Skeletal muscle cell (primary cell): ENCODE measurements around the gene STKLD1.

Source experiments
- DNase-seq: peaks from one replicate; pipeline ENCODE4 v3.0.0-alpha.2; 2010; ENCODE audit warnings: low read depth
- H3K4me3 ChIP-seq: 2 replicates; pipeline ENCODE4 v1.5.1; 2011; ENCODE audit warnings: low read depth, mild to moderate bottlenecking, control low read depth, low read length, moderate library complexity

Gene STKLD1

DNA sequence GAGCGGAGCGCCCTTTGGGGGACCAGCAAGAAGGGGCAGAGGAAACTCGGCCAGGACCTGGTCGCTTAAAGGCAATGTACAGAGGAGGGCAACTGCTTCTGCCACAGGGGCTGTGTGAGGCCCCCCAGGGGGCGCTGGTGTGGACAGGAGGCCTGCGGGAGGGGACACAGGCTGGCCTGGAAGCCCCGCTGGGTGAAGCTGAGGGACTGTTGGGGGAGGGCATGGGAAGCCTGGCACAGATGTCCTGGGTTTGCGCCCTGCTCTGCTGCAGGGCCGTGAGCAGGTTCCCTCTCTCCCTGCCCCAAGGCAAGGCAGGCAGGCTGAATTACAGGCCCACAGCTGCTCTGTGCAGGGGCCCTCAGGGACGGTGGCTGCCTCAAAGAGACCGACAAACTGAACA lies 33.6 kb upstream of the STKLD1 start:
- H3K4me3 ChIP-seq: no peak overlapping the region

DNA sequence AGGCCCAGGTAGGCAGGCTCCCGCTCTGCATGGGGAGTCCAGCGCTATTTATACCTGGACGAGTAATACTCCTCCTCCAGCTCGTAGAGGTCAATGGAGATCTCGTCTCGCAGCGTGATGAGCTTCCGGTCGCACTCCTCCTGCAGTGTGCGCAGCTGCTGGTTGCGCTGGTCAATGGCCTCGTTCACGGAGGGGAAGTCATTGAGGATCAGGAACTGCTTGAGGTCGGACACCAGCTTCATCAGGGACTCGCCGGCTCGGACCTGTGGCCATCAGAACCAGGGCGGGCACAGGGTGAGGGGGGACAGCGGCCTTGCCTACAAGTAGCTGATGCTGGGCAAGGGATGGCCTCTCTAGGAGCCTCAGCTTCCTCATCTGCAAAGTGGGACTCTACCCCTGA lies 32.1 kb upstream of the STKLD1 start:
- no peak overlapping the region for H3K4me3 ChIP-seq
- DNase-seq: no peak

More for the DNA sequence above, 33.6 kb upstream of the STKLD1 start:
- DNase-seq: no peak

DNA sequence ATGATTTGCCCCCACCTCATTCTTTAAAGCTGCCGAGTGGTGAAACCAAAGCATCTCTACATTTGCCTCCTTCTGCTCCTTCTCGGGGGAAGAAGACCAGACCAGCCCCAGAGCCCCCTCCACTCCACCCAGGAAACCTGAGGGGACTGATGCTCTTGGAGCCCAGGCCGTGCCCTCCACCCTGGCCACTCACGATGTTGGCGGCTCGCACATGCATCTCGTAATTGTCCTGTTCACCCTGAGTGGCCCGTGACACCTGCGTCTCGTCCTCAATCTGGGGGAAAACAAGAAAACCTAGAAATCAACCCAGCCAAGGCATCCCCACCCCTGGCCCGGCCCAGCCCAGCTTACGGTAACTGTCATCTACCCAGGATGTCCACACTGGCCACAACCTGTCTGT lies 31.2 kb upstream of the STKLD1 start:
- no peak overlapping the region for H3K4me3 ChIP-seq
- DNase-seq: no peak

DNA sequence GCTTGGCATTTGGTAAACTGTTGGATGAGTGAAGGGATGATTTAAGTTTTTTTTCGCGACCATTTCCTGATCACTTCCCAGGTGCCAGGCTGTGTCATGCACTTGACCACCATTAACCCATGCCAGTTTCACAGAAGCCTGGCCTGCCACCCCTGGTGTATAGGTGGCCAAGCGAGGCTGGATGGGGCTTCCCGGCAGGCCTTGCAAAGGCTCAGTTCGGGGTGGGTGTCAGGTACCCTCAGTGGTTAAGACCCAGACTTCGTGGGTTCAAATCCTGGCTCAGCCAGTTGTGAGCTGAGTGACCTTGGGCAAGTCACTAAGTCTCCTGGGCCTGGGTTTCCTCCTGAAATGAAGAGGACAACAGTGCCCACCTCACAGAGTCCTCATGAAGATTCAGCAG lies 30.6 kb upstream of the STKLD1 start:
- no peak for DNase-seq
- H3K4me3 ChIP-seq: no peak overlapping the region

DNA sequence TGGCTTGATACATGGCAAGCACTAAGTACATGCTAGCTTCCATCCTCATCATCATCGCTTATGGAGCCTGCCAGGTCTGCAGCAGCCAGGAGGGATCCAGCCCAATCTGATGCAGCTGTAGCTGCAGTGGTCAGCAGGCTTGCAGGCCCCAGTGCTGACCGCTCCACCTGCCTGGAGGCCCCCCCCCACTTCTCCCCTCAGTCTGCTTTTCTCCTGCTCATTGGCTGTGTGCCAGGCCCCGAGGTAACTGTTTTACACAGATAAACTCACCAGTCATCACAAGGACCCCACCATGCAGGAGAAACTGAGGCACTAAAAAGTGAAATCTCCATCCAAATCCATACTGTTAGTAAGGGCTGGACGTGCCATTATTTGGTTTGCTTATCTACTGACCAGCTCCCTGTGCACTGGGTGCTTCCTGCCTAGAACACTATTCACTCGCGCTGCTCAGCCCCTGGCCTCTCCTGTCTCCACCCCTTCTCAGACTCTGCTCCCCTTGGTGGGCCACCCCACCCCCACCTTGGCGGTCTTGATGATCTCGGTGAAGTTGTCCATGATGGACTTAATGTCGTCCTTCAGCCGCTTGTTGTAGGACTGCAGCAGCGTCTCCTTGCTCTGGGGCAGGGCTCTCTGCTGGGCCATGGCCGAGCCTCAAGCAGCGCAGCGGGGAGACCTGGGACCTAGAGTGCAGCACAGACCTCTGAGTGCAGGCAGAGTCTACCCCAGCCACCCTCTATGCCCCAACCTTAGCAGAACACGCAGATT lies 30.0 kb upstream of the STKLD1 start:
- DNase-seq: no peak
- peak overlapping the region; percentile 97 for H3K4me3 ChIP-seq

DNA sequence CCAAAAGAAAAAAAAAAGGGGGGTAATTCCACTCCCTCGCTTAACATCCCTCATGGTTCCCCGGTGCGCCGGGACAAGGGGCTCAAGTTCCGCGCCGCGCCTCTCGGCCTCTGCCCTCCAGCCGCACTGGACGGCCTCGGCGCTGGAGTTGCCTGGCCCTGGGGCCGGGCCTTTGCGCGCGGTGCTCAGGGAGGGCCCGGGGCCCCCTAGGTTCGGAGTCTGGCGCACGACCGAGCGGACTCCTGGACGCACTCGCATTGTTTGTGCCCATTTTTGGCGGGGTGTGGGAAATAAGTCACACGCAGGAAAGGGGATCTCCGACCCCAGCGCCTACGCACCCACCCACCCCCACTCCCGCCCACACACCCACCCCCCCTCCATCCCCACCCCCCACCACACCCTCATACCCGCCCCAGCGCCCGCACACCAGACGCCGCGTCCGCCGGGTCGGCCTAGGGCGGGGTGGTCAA lies 28.6 kb upstream of the STKLD1 start:
- H3K4me3 ChIP-seq: peak overlapping the region; percentile 97
- no peak for DNase-seq

DNA sequence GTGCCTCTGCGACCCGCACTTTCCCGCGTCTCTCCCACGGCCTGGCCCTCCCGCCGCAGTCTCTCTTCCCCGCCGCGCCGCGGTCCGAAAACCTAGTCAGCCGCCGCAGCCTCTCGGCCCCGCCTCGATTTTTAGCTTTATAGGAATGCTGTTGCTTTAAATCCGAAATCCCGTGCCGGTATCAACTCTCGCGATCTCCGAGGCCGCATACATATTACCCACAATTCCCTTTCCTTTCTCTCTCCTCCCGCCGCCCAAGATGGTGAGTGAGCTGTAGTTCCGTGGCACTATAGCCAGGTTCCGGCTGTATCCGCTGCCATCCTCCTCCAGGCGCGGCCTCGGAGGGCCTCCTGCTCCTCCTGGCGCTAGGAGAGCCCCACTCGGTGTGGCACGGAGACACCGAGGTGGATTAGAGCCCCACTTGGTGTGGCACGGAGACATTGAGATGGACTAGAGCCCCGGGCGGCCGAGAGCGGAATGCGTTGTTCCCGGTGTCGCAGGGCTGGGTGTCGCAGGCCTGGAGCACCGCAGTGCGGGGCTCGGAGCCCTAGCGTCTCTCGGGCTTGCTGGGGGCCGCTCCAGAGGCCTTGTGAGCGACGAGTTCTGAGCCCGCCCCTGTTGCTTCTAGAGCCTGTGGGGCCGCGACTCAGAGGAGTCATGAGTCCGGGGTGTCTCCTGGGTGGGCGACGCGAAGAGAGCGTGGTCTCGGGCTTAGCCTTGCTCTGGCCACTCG lies 28.0 kb upstream of the STKLD1 start, which contains the start of the genes MED22 and RPL7A:
MED22 (minus strand) TSS at position 147 of the 733 bp plus-strand sequence. CDS start 1,469 bp downstream, outside the sequence.
RPL7A (plus strand) TSS at position 234 of the 733 bp plus-strand sequence; CDS start at position 260, 26 bp downstream.
- H3K4me3 ChIP-seq: peak within 1 kb of the TSS; percentile 97

DNA sequence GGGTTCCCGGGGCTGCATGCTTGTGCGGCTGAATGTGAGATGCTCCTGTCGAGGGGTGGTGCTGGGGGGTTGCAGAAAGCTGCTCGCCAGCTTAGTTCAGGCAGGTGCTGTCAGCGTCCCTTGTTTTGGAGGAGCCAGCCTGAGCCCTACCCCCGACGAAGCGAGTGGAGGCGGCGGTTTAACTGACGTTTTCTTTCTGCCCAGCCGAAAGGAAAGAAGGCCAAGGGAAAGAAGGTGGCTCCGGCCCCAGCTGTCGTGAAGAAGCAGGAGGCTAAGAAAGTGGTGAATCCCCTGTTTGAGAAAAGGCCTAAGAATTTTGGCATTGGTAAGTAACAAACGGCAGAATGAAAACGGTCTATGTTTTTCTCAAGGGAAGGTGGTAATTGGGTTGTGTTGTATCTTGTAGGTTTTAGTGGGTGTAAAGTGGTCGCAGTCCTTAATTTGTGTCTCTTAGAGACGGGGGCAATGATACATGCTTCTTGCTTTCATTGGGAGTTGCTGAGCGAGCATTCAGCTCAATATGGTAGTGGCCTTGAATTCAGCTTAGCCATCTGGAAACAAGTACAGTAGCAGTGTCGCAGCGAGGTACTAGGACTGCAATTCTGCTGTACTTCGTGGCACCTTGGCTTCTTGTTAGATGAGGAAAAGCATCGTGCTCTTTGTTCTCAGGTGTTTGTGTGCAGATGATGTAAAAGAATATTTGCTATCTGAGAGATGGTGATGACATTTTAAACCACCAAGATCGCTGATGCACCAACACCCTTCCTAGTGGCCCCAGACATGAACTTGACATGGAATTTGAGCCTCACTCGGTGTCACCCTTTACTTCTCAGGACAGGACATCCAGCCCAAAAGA lies 27.2 kb upstream of the STKLD1 start:
- no peak for DNase-seq
- peak overlapping the region; percentile 97 for H3K4me3 ChIP-seq

More for the DNA sequence above, 28.0 kb upstream of the STKLD1 start, which contains the start of the genes MED22 and RPL7A:
- DNase-seq: peak; percentile 87

DNA sequence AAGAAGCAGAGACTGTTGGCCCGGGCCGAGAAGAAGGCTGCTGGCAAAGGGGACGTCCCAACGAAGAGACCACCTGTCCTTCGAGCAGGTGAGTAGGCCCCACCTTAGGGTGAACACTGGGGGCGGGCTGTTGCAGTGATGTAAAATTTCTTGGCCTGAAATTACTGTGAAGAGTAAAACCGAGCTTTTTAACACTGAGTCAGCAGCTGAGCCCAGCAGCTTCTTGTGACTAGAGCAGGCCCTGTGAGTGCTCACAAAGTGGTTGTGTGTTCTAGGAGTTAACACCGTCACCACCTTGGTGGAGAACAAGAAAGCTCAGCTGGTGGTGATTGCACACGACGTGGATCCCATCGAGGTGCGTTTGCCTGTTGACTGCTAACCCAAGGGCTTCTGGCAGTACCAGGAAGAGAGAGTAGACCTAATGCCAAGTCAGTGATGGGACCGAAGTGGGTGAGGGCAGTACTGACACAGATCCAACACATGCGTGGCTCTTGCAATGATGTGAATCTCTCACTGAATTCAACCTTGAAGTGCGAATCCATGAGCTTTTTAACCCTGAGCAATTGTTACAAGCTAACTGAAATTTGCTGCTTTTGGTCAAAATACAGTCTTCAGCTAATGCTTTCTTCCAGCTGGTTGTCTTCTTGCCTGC lies 26.1 kb upstream of the STKLD1 start:
- no peak for DNase-seq
- H3K4me3 ChIP-seq: no peak overlapping the region

DNA sequence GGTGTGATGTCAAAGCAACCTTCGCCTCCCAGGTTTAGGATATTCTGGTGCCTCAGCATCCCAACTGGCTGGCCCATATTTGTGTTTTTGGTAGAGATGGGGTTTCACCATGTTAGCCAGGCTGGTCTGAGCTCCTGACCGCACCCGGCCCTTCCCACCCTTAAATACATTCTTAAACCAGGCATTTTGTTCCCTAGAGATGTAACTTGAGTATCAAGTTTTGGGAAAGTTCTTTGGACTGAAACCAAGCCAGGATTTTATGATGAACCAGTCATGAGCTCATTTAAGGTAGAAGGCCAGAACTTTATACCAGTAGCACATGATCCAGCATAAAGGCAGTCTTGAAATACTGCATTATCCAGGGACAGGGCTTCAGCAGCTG lies 24.6 kb upstream of the STKLD1 start:
- no peak for DNase-seq
- H3K4me3 ChIP-seq: no peak overlapping the region

DNA sequence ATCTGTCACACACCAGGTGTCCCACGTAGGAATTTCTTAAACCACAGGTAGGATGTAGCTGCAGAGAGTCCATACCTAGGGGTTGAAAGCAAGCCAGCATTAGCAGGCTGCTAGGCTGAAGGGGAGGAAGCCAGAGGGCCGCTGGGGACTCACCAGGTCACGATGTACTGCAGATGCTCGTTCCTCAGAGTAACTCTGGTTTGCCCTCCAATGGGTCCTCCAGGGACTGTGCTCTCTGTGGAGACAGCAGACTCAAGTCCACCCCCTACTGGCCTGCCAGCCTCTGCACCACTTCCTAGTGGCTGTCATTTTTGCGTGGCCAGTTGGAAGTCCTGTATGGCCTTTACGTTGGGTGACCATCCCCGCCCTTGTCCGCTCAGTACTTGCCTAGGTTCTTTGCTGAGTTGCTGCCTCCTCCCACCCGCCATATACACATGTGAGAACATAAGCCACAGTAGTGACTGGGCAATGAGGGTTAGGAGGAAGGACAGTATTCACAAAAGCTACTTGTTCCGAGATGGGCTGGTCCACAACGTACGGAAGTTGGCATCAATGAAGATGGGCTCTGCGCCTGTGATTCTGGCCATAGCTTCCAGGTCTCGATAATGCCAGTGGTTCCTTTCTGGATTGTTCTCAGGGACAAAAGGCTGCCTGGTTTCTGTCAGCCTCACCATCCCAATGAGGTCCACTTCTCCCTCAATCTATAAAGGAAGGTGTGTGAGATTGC lies 24.1 kb upstream of the STKLD1 start:
- no peak for DNase-seq

DNA sequence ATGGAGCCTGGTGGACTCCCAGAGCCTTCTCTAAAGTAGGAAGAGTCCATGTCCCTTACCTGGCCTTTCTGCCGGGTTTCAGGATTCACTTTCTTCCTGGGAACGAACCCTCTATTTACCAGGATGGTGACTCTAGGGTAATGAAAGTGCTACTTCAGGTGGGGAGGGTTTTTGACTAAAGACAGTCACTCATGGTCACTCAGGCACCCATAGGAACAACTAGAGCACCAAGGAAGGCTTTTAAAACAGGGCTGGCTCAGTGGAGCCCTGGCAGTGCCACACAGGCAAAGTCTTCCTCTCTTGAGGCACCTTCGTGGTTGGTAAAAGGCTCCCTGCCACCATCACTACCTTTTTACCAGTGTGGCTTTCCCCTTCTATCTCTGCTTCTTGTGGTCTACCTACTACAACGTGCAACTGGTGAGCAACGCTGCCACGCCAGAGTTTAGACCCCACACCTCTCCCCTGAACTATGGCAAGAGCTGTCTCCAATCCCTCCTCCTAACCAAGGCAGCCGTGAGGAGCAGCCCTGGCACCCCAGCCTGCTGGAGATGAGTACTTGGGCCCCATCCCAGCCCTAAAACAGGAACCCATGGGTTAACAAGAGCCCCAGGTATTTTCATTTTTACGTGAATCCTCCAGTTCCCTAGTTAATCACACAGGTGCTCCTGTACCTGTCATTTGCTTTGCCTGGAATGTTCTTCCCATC lies 23.4 kb upstream of the STKLD1 start:
- DNase-seq: no peak
- H3K4me3 ChIP-seq: no peak overlapping the region

More for the DNA sequence above, 24.1 kb upstream of the STKLD1 start:
- H3K4me3 ChIP-seq: no peak overlapping the region

DNA sequence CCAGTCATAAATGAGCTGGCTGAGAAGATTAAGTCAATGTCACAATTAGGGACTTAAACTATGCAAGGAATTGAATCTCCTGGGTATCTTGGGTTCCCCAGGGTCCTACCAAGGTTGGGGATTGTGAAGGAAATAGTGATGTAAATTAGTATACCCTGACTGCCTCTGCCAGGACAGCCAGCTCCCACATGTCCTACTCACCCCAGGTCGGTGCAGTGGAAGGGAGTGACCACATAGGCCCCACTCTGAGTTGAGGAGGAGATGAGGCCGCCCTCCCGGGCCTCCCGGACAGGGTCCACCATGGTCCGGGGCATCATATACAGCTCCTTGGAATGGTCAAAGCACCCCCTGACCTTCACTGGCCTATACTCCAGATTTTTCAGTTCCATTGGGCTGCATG lies 22.6 kb upstream of the STKLD1 start:
- H3K4me3 ChIP-seq: no peak overlapping the region
- DNase-seq: no peak

DNA sequence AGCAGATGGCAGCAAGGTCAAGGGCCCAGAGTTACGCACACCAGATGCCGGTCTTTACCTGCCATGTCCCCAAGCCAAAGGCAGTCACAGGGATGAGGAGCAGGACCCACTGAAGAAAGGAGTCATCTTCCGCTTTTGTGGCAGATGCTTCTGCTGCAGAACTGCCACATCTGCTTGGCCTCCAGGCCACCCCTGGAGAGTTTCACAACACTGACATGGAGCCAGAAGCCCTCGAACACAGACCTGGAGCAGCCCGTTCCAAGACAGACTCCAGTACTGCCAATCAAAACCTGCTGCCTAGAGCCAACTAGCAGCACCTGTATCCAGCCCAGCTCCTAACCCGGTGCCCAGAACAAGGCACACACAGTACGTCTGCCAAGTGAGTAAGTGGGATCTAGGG lies 21.4 kb upstream of the STKLD1 start:
- no peak overlapping the region for H3K4me3 ChIP-seq
- DNase-seq: no peak

DNA sequence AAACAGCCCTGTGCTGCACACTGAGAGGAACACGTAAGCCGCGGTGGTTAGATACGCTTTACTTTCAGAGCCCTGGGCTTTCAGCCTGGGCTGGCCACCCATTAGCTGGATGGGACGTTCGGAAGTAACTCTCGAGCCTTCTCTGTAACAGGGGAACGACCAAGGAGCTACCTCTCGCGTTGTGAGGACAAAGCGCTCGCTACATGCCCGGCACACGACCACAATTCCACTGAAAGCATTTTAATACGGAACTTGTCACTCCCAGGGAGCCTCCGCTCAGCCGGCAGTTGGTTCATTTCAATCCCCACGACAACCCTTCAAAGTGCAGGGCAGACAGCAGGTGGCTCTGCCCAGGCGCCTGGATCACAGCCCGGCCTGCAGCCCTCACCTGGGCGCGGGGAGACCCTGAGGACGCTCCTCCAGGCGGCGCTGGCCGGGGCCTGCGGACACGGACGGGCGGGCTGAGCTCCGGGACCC lies 20.2 kb upstream of the STKLD1 start:
- no peak for DNase-seq
- peak overlapping the region; percentile 86 for H3K4me3 ChIP-seq

DNA sequence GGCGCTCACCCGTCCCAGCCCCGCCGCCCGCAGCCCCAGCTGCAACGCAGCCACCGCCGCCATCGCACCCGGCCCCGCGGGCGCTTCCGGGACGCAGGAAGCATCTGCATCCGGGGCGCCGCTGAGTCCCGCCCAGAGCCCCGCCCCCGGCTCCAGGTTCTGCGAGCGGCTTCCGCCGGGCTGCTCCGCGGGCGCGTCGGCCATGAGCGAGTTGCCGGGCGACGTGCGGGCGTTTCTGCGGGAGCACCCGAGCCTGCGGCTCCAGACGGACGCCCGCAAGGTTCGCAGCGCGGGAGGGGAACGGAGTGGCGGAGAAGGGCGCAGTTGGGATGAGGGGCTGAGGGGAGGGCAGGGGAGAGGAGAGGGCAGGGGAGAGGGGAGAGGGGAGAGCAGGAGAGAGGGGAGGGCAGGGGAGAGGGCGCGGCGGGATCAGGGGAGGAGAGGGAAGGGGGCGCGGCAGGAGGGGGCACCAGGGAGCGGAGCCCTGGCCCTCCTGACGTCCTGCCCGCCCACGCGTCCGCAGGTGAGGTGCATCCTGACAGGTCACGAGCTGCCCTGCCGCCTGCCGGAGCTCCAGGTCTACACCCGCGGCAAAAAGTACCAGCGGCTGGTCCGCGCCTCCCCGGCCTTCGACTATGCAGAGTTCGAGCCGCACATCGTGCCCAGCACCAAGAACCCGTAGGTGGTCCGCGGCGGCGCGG lies 19.6 kb upstream of the STKLD1 start, which contains the start of the genes SURF1 and SURF2:
SURF1 (minus strand) TSS at position 97 of the 701 bp plus-strand sequence; CDS start at position 63, 34 bp downstream.
SURF2 (plus strand) TSS at position 160 of the 701 bp plus-strand sequence; CDS start at position 203, 43 bp downstream.
- no peak for DNase-seq
- H3K4me3 ChIP-seq: peak within 1 kb of the TSS; percentile 86

DNA sequence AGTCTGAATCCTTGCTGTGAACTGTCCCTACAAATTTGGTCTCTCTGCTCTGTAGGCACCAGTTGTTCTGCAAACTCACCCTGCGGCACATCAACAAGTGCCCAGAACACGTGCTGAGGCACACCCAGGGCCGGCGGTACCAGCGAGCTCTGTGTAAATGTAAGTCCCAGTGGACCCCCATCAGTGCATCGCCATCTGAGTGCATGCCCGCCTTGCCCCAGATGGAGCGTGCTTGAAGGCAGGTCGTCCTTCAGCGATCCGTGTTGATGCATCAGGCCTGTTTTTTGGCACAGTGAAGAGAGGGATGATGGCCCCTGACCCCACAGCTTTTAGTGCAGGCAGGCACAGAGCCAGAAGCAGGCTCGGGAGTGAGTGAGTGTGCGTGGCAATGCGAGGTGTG lies 18.5 kb upstream of the STKLD1 start:
- no peak overlapping the region for H3K4me3 ChIP-seq
- no peak for DNase-seq
